ENCODE data around the gene SOS1. TPM values are rescaled to one million over a fixed set of nuclear protein-coding genes. Genes with fewer than 3 reads are reported as not detected.
A peak's percentile ranks its signal among the peaks of the same experiment; 100 is the strongest.

The SOS1 gene
- total RNA-seq, 2 donors from 2014 or later = 13.7 to 67.6 TPM

DNA sequence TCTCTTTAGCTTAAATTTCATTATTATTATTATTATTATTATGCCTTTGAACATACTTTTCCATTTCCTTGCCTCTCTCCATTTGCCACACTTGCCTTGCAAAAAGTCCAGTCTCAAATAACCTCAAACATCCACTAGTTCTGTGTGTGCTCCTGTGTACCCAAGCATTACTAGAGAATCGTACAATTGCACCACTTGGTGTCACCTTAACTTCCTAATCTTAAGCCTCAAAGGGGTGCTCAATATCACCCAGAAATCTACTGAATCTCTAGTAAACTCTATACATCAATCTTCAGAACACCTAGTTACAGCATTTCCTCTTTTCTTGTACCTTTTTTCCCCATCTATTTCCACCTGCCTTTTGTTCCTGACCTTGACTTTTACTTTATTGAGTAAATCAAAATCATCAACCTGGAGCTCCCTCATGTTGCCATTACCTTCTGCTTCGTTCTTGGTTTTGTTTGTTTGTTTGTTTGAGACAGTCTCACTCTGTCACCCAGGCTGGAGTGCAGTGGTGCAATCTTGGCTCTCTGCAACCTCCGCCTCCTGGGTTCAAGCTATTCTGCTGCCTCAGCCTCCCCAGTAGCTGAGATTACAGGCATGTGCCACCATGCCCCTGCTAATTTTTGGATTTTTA lies 12.5 kb upstream of the SOS1 start:
- Histone ChIP-seq H3K36me3 (replicated peaks in 1 of 2; ENCODE audit: insufficient read depth in 1 of 2, low read depth in 2 of 2) (no peaks in the 10 kb centered on the region), H3K9me3 (no peaks in the 10 kb centered on the region), H3K4me1 (no peaks in the 10 kb centered on the region), H3K27ac (no peak overlapping the region), H3K4me3 (no peak overlapping the region), H3K27me3 (no peaks in the 10 kb centered on the region)
- WGBS, 2 donors = 67 to 73% methylated on average over 3 of the region's 3 CpGs
- intact Hi-C loops (cut with DNase I) = no loop called here
- ATAC-seq (no peak), DNase-seq (no peak)
- TF ChIP-seq, protein P1, sequence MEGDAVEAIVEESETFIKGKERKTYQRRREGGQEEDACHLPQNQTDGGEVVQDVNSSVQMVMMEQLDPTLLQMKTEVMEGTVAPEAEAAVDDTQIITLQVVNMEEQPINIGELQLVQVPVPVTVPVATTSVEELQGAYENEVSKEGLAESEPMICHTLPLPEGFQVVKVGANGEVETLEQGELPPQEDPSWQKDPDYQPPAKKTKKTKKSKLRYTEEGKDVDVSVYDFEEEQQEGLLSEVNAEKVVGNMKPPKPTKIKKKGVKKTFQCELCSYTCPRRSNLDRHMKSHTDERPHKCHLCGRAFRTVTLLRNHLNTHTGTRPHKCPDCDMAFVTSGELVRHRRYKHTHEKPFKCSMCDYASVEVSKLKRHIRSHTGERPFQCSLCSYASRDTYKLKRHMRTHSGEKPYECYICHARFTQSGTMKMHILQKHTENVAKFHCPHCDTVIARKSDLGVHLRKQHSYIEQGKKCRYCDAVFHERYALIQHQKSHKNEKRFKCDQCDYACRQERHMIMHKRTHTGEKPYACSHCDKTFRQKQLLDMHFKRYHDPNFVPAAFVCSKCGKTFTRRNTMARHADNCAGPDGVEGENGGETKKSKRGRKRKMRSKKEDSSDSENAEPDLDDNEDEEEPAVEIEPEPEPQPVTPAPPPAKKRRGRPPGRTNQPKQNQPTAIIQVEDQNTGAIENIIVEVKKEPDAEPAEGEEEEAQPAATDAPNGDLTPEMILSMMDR (IDR thresholded peaks at IDR 0.05) = no peak

DNA sequence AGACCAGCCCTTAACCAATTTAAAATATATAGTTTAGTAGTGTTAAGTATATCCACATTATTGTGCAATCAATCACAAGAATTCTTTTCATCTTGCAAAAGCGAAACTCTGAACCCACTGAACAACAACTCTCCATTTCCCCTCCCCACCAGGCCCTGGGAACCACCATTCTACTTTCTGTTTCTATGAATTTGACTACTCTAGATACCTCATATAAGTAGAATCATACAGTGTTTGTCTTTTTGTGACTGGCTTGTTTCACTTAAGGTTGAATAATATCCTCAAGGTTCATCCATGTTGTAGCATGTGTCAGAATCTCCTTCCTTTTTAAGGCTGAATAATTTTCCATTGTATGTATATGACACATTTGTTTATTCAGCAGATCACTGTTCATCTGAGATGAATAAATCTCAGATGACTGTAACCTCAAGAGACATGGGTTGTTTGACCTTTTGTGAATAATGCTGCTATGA lies 8.1 kb upstream of the SOS1 start:
- H3K9me3 ChIP-seq = no peaks in the 10 kb centered on the region
- H3K4me1 ChIP-seq = peaks cover 5% of the 10 kb centered on the region
- no peaks in the 10 kb centered on the region for H3K27me3 ChIP-seq
- ATAC-seq (no peak), DNase-seq (peak in 1 of 4 donors; percentile 25)
- intact Hi-C loops (cut with DNase I) = loop anchor here (10.0 kb wide), 1 partner anchor 96 kb away; no protein-coding TSS in a partner anchor
- no peak overlapping the region for H3K27ac ChIP-seq
- no peak overlapping the region for H3K4me3 ChIP-seq
- H3K36me3 ChIP-seq (replicated peaks in 1 of 2; ENCODE audit: insufficient read depth in 1 of 2, low read depth in 2 of 2) = no peaks in the 10 kb centered on the region
- no peak for TF ChIP-seq POLR2A (IDR thresholded peaks at IDR 0.05)
- TF ChIP-seq, protein P1 (IDR thresholded peaks at IDR 0.05) = no peak
- WGBS, 2 donors = 59 to 71% methylated on average over 1 of the region's 1 CpG

DNA sequence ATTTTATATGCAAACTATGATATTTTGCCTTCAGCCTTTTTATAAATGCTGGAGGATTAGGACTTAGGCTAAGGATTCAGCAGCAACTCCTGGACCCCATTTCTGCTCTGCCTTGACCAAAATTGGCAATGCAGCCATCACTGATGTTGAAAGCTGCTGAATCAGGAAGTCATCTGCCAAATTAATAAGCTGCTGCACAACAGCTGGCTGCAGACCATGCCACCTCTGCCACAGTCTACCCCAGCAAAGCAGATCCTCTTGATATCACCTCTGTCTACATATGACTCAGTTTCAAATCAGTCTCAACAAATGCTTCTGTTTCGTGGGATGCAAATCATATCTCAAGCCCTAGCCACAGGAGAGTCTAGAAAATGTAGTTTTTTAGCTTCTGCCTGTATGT lies 7.1 kb upstream of the SOS1 start:
- no peaks in the 10 kb centered on the region for H3K36me3 ChIP-seq (replicated peaks in 1 of 2; ENCODE audit: insufficient read depth in 1 of 2, low read depth in 2 of 2)
- no peak overlapping the region for H3K27ac ChIP-seq
- WGBS, 2 donors = 69 to 88% methylated on average over 1 of the region's 1 CpG
- no peak overlapping the region for H3K4me3 ChIP-seq
- no peaks in the 10 kb centered on the region for H3K27me3 ChIP-seq
- no peaks in the 10 kb centered on the region for H3K9me3 ChIP-seq
- DNase-seq = no peak
- no peak for ATAC-seq
- intact Hi-C loops (cut with DNase I) = loop anchor here (10.0 kb wide), 1 partner anchor 97 kb away; no protein-coding TSS in a partner anchor
- TF ChIP-seq, protein P1 (IDR thresholded peaks at IDR 0.05) = no peak
- no peak for TF ChIP-seq POLR2A (IDR thresholded peaks at IDR 0.05)
- peaks cover 14% of the 10 kb centered on the region for H3K4me1 ChIP-seq

DNA sequence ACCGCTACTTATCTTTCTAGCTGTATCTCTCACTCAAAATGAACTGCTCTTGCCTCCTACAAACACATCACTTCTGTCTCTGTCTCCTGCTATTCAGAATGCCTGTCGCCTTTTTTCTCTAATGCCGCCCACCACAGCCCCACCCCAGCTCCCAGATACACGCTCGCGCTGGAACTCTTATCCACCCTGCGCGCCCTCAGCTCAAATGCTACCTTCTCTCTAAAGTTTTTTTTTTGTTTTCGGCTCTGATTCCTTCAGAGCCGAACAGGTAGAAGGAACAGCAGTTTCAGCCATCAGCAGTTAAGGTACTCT lies 3.9 kb upstream of the SOS1 start:
- DNase-seq (no peak), ATAC-seq (no peak)
- H3K27me3 ChIP-seq = no peaks in the 10 kb centered on the region
- peak overlapping the region; percentile 86 to 91 (median 87) for H3K27ac ChIP-seq
- H3K4me1 ChIP-seq = peaks cover 30% of the 10 kb centered on the region
- intact Hi-C loops (cut with DNase I) = loop anchor here (10.0 kb wide), 1 partner anchor 100 kb away; no protein-coding TSS in a partner anchor
- no peaks in the 10 kb centered on the region for H3K9me3 ChIP-seq
- no peaks in the 10 kb centered on the region for H3K36me3 ChIP-seq (replicated peaks in 1 of 2; ENCODE audit: insufficient read depth in 1 of 2, low read depth in 2 of 2)
- WGBS, 2 donors = 0 to 2% methylated on average over 10 of the region's 10 CpGs
- H3K4me3 ChIP-seq = peak overlapping the region; percentile 49 to 64
- no peak for TF ChIP-seq POLR2A (IDR thresholded peaks at IDR 0.05)
- TF ChIP-seq, protein P1 (IDR thresholded peaks at IDR 0.05) = no peak
